ENCODE data around the gene ASS1. TPM values are rescaled to one million over a fixed set of nuclear protein-coding genes. Genes with fewer than 3 reads are reported as not detected.

Gene ASS1
- total and polyA plus RNA-seq, 4 experiments from 2014 or later = not detected

GRCh38 chr9:130451509-130452388 lies 7.0 kb downstream of the ASS1 start:
- Mint-ChIP-seq H3K27ac (no peak overlapping the region), H3K4me1 (peaks cover 0 to 1% (median 0%) of the 10 kb centered on the region in 4 donors), H3K9me3 (no peaks in the 10 kb centered on the region), H3K4me3 (no peak overlapping the region), H3K36me3 (no peaks in the 10 kb centered on the region), H3K27me3 (peaks cover 13 to 20% of the 10 kb centered on the region in 2 donors)
- intact Hi-C loops (cut with micrococcal nuclease) = no loop called here
- Histone ChIP-seq H3K27me3 (ENCODE audit: insufficient read depth, low read length) (no peaks in the 10 kb centered on the region), H3K36me3 (ENCODE audit: insufficient read depth, low read length) (no peaks in the 10 kb centered on the region), H3K4me3 (ENCODE audit: low read length in 2 of 2) (no peak overlapping the region), H3K27ac (ENCODE audit: low read depth, low read length) (no peak overlapping the region), H3K9me3 (ENCODE audit: control insufficient read depth in 1 of 2, low read length in 2 of 2) (no peaks in the 10 kb centered on the region), H3K4me1 (ENCODE audit: insufficient read depth, low read length) (no peaks in the 10 kb centered on the region)
- no peak for DNase-seq
- ChIA-PET POLR2A (ENCODE audit: partially characterized antibody) (no interaction called here), CTCF (ENCODE audit: partially characterized antibody) (no interaction called here)

GRCh38 chr9:130452835-130453234 lies 8.1 kb downstream of the ASS1 start:
- H3K27ac ChIP-seq (ENCODE audit: low read depth, low read length) = no peak overlapping the region
- Mint-ChIP-seq H3K27ac (no peak overlapping the region), H3K36me3 (no peaks in the 10 kb centered on the region), H3K4me1 (peaks cover 0 to 1% (median 0%) of the 10 kb centered on the region in 4 donors), H3K27me3 (peaks cover 9 to 12% of the 10 kb centered on the region in 2 donors), H3K9me3 (no peaks in the 10 kb centered on the region), H3K4me3 (no peak overlapping the region)
- POLR2A ChIA-PET (ENCODE audit: partially characterized antibody) = no interaction called here
- H3K4me1 ChIP-seq (ENCODE audit: insufficient read depth, low read length) = no peaks in the 10 kb centered on the region
- CTCF ChIA-PET (ENCODE audit: partially characterized antibody) = no interaction called here
- H3K27me3 ChIP-seq (ENCODE audit: insufficient read depth, low read length) = no peaks in the 10 kb centered on the region
- no peaks in the 10 kb centered on the region for H3K36me3 ChIP-seq (ENCODE audit: insufficient read depth, low read length)
- no peak overlapping the region for H3K4me3 ChIP-seq (ENCODE audit: low read length in 2 of 2)
- intact Hi-C loops (cut with micrococcal nuclease) = no loop called here
- no peaks in the 10 kb centered on the region for H3K9me3 ChIP-seq (ENCODE audit: control insufficient read depth in 1 of 2, low read length in 2 of 2)
- DNase-seq = no peak

GRCh38 chr9:130453487-130453886 lies 8.7 kb downstream of the ASS1 start:
- Histone ChIP-seq H3K4me1 (ENCODE audit: insufficient read depth, low read length) (no peaks in the 10 kb centered on the region), H3K4me3 (ENCODE audit: low read length in 2 of 2) (no peak overlapping the region), H3K9me3 (ENCODE audit: control insufficient read depth in 1 of 2, low read length in 2 of 2) (no peaks in the 10 kb centered on the region), H3K27ac (ENCODE audit: low read depth, low read length) (no peak overlapping the region), H3K36me3 (ENCODE audit: insufficient read depth, low read length) (no peaks in the 10 kb centered on the region), H3K27me3 (ENCODE audit: insufficient read depth, low read length) (no peaks in the 10 kb centered on the region)
- no peak for DNase-seq
- Mint-ChIP-seq H3K36me3 (no peaks in the 10 kb centered on the region), H3K4me3 (no peak overlapping the region), H3K9me3 (no peaks in the 10 kb centered on the region), H3K4me1 (peaks cover 0 to 1% (median 0%) of the 10 kb centered on the region in 4 donors), H3K27me3 (peaks cover 5 to 8% of the 10 kb centered on the region in 2 donors), H3K27ac (peak overlapping the region in 1 of 7 donors; percentile 22)
- intact Hi-C loops (cut with micrococcal nuclease) = no loop called here
- ChIA-PET CTCF (ENCODE audit: partially characterized antibody) (no interaction called here), POLR2A (ENCODE audit: partially characterized antibody) (no interaction called here)

GRCh38 chr9:130454096-130454811 lies 9.5 kb downstream of the ASS1 start:
- H3K27me3 Mint-ChIP-seq = peaks cover 2 to 8% of the 10 kb centered on the region in 2 donors
- no peaks in the 10 kb centered on the region for H3K27me3 ChIP-seq (ENCODE audit: insufficient read depth, low read length)
- ChIA-PET CTCF (ENCODE audit: partially characterized antibody) (no interaction called here), POLR2A (ENCODE audit: partially characterized antibody) (no interaction called here)
- no peak overlapping the region for H3K27ac Mint-ChIP-seq
- H3K36me3 Mint-ChIP-seq = no peaks in the 10 kb centered on the region
- no peak overlapping the region for H3K4me3 Mint-ChIP-seq
- no peaks in the 10 kb centered on the region for H3K36me3 ChIP-seq (ENCODE audit: insufficient read depth, low read length)
- peaks cover 0 to 1% (median 0%) of the 10 kb centered on the region in 4 donors for H3K4me1 Mint-ChIP-seq
- no peak overlapping the region for H3K4me3 ChIP-seq (ENCODE audit: low read length in 2 of 2)
- H3K4me1 ChIP-seq (ENCODE audit: insufficient read depth, low read length) = no peaks in the 10 kb centered on the region
- no peak for DNase-seq
- intact Hi-C loops (cut with micrococcal nuclease) = no loop called here
- H3K9me3 Mint-ChIP-seq = no peaks in the 10 kb centered on the region
- no peaks in the 10 kb centered on the region for H3K9me3 ChIP-seq (ENCODE audit: control insufficient read depth in 1 of 2, low read length in 2 of 2)
- H3K27ac ChIP-seq (ENCODE audit: low read depth, low read length) = no peak overlapping the region

- H3K27ac Mint-ChIP-seq = no peak overlapping the region
- intact Hi-C loops (cut with micrococcal nuclease) = no loop called here
- Histone ChIP-seq H3K36me3 (ENCODE audit: insufficient read depth, low read length) (no peaks in the 10 kb centered on the region), H3K9me3 (ENCODE audit: control insufficient read depth in 1 of 2, low read length in 2 of 2) (no peaks in the 10 kb centered on the region), H3K27me3 (ENCODE audit: insufficient read depth, low read length) (no peaks in the 10 kb centered on the region), H3K4me1 (ENCODE audit: insufficient read depth, low read length) (no peaks in the 10 kb centered on the region), H3K4me3 (ENCODE audit: low read length in 2 of 2) (no peak overlapping the region), H3K27ac (ENCODE audit: low read depth, low read length) (no peak overlapping the region)
- H3K4me1 Mint-ChIP-seq = peaks cover 0 to 1% (median 0%) of the 10 kb centered on the region in 4 donors
- peaks cover 2 to 3% of the 10 kb centered on the region in 2 donors for H3K27me3 Mint-ChIP-seq
- no peaks in the 10 kb centered on the region for H3K36me3 Mint-ChIP-seq
- H3K9me3 Mint-ChIP-seq = no peaks in the 10 kb centered on the region
- H3K4me3 Mint-ChIP-seq = no peak overlapping the region
- DNase-seq = no peak
- ChIA-PET POLR2A (ENCODE audit: partially characterized antibody) (no interaction called here), CTCF (ENCODE audit: partially characterized antibody) (interaction anchor here (14.7 kb wide), 1 partner anchor 229 kb away, joined by 171 read pairs; no protein-coding TSS in a partner anchor)
Measured at GRCh38 chr9:130454812-130455325, 10.1 kb downstream of the ASS1 start.

GRCh38 chr9:130458027-130458803 lies 13.5 kb downstream of the ASS1 start:
- H3K36me3 Mint-ChIP-seq = no peaks in the 10 kb centered on the region

GRCh38 chr9:130458804-130459067 lies 14.0 kb downstream of the ASS1 start:
- Mint-ChIP-seq H3K36me3 (no peaks in the 10 kb centered on the region), H3K27me3 (peaks cover 6 to 7% of the 10 kb centered on the region in 2 donors), H3K27ac (no peak overlapping the region), H3K4me3 (no peak overlapping the region), H3K4me1 (no peaks in the 10 kb centered on the region), H3K9me3 (peaks cover 0 to under 1% (median 0%) of the 10 kb centered on the region in 8 donors)
- no peak for DNase-seq
- no peaks in the 10 kb centered on the region for H3K27me3 ChIP-seq (ENCODE audit: insufficient read depth, low read length)
- H3K4me3 ChIP-seq (ENCODE audit: low read length in 2 of 2) = no peak overlapping the region
- CTCF ChIA-PET (ENCODE audit: partially characterized antibody) = interaction anchor here (14.7 kb wide), 1 partner anchor 225 kb away, joined by 171 read pairs; no protein-coding TSS in a partner anchor
- POLR2A ChIA-PET (ENCODE audit: partially characterized antibody) = no interaction called here
- H3K9me3 ChIP-seq (ENCODE audit: control insufficient read depth in 1 of 2, low read length in 2 of 2) = no peaks in the 10 kb centered on the region
- H3K4me1 ChIP-seq (ENCODE audit: insufficient read depth, low read length) = no peaks in the 10 kb centered on the region
- no peaks in the 10 kb centered on the region for H3K36me3 ChIP-seq (ENCODE audit: insufficient read depth, low read length)
- no peak overlapping the region for H3K27ac ChIP-seq (ENCODE audit: low read depth, low read length)
- intact Hi-C loops (cut with micrococcal nuclease) = no loop called here

More at GRCh38 chr9:130458027-130458803, 13.5 kb downstream of the ASS1 start:
- H3K4me1 ChIP-seq (ENCODE audit: insufficient read depth, low read length) = no peaks in the 10 kb centered on the region
- CTCF ChIA-PET (ENCODE audit: partially characterized antibody) = interaction anchor here (14.7 kb wide), 1 partner anchor 226 kb away, joined by 171 read pairs; no protein-coding TSS in a partner anchor
- H3K9me3 ChIP-seq (ENCODE audit: control insufficient read depth in 1 of 2, low read length in 2 of 2) = no peaks in the 10 kb centered on the region
- Mint-ChIP-seq H3K27ac (no peak overlapping the region), H3K27me3 (peaks cover 3 to 7% of the 10 kb centered on the region in 2 donors), H3K9me3 (no peaks in the 10 kb centered on the region), H3K4me3 (no peak overlapping the region), H3K4me1 (no peaks in the 10 kb centered on the region)
- H3K4me3 ChIP-seq (ENCODE audit: low read length in 2 of 2) = no peak overlapping the region
- no peaks in the 10 kb centered on the region for H3K36me3 ChIP-seq (ENCODE audit: insufficient read depth, low read length)
- POLR2A ChIA-PET (ENCODE audit: partially characterized antibody) = no interaction called here
- no peaks in the 10 kb centered on the region for H3K27me3 ChIP-seq (ENCODE audit: insufficient read depth, low read length)
- no peak for DNase-seq
- intact Hi-C loops (cut with micrococcal nuclease) = no loop called here
- H3K27ac ChIP-seq (ENCODE audit: low read depth, low read length) = no peak overlapping the region
